Breast epithelium (tissue), 3 donors: ENCODE results near the gene SQSTM1.
"Not testable (repeated sequence)": the region's sequence is repeated elsewhere in the genome, so short reads cannot be mapped to it uniquely, and the experiment has no call there.

Experiments
- CTCF ChIP-seq, 3 donors: fragments of 450-650 bp; IDR thresholded peaks; one replicate each; pipeline ENCODE4 v1.5.1; 2016 to 2017; ENCODE audit warnings: antibody characterized with exemption in 3 of 3, mild to moderate bottlenecking in 3 of 3, moderate library complexity in 3 of 3
- POLR2AphosphoS5 ChIP-seq, 3 donors: sonication (generic); formaldehyde crosslinking; IDR thresholded peaks; one replicate each; pipeline ENCODE4 v1.6.1; 2017; ENCODE audit warnings: antibody characterized with exemption in 3 of 3

GRCh38 chr5:179871533-179871932 is 50.8 kb downstream of the SQSTM1 start:
- not testable (repeated sequence) for TF ChIP-seq CTCF, POLR2AphosphoS5 (IDR thresholded peaks at IDR 0.05)
